Gastrocnemius medialis (tissue), 4 donors: Measurements from ENCODE around the gene HMMR. TPM values are rescaled to one million over a fixed set of nuclear protein-coding genes. Genes with fewer than 3 reads are reported as not detected.

Source experiments
- ATAC-seq, 2 donors: fragments of 150-250 bp; one replicate each; pipeline ENCODE4 v1.9.1; 2016
- DNase-seq, 2 donors: peaks; one replicate each; pipeline ENCODE4 v3.0.0-alpha.2; 2019
- H3K27ac ChIP-seq, 4 donors: fragments of 200-600 bp; sonication (generic); 1 replicate in 1 of 4; 2 replicates in 3 of 4; pipeline ENCODE4 v1.5.1; 2016 to 2018; ENCODE audit warnings: mild to moderate bottlenecking in 2 of 4, moderate library complexity in 1 of 4
- H3K27me3 ChIP-seq, 3 donors: fragments of 200-600 bp; sonication (generic) in 2 of 3; 1 replicate in 1 of 3; 2 replicates in 2 of 3; pipeline versions ENCODE4 v1.5.1 to v1.6.0; 2016 to 2019; ENCODE audit warnings: mild to moderate bottlenecking in 1 of 3, moderate library complexity in 1 of 3
- H3K36me3 ChIP-seq, 2 donors: fragments of 200-600 bp; sonication (generic) in 1 of 2; one replicate each; pipeline ENCODE4 v1.5.1; 2017 to 2018
- H3K4me1 ChIP-seq, 2 donors: fragments of 200-600 bp; sonication (generic) in 1 of 2; one replicate each; pipeline ENCODE4 v1.5.1; 2016 to 2017; ENCODE audit warnings: mild to moderate bottlenecking in 2 of 2
- H3K4me3 ChIP-seq, 4 donors: fragments of 200-600 bp; sonication (generic) in 3 of 4; 1 replicate in 1 of 4; 2 replicates in 3 of 4; pipeline ENCODE4 v1.5.1; 2016 to 2019; ENCODE audit warnings: mild to moderate bottlenecking in 2 of 4
- H3K9me3 ChIP-seq, 3 donors: fragments of 200-600 bp; sonication (generic) in 2 of 3; 1 replicate in 1 of 3; 2 replicates in 2 of 3; pipeline ENCODE4 v1.5.1; 2016 to 2019
- CTCF ChIP-seq, 5 experiments: fragments of 450-650 bp in 3 of 5; fragments of 200-600 bp in 2 of 5; sonication (generic) in 2 of 5; IDR thresholded peaks in 4 of 5; conservative IDR thresholded peaks in 1 of 5; 1 replicate in 4 of 5; 2 replicates in 1 of 5; pipeline ENCODE4 v1.5.1; 2016 to 2019; ENCODE audit warnings: antibody characterized with exemption in 5 of 5, mild to moderate bottlenecking in 3 of 5, moderate library complexity in 3 of 5
- POLR2A ChIP-seq, 2 donors: fragments of 450-650 bp; IDR thresholded peaks; one replicate each; pipeline ENCODE4 v1.6.1; 2017; ENCODE audit warnings: antibody characterized with exemption in 2 of 2, mild to moderate bottlenecking in 2 of 2, moderate library complexity in 2 of 2
- in situ Hi-C, 4 donors: fragments of 200-750 bp; cut with MboI; loops; one replicate each; pipeline versions ENCODE4 v1.15.0 to v1.8.0; 2017; ENCODE audit warnings: low sequenced_read_pairs in 4 of 4
- intact Hi-C: fragments of 100-400 bp; cut with DNase I; formaldehyde crosslinking; loops from one replicate; pipeline ENCODE4 v1.15.1; 2023; ENCODE audit warnings: low total_unique reads
- total RNA-seq, 4 donors: library from RNA; depleted of rRNA; stranded (reverse); fragments of >200 nt; gene quantifications; one replicate each; pipeline versions ENCODE4 v1.1.0 to v1.2.3, GENCODE V29; 2016

Gene HMMR
- total RNA-seq, 4 donors from 2014 or later: 0.12 to 1.3 (median 0.55) TPM

- no peaks in the 10 kb centered on the region for H3K36me3 ChIP-seq
- in situ Hi-C loops: loop anchor here in 1 of 4 donors (10.0 kb wide), 1 partner anchor 48 kb away; no protein-coding TSS in a partner anchor
- intact Hi-C loops: no loop called here
- TF ChIP-seq POLR2A (IDR thresholded peaks at IDR 0.05) (no peak), CTCF (IDR thresholded peaks at IDR 0.05 in 4 of 5, conservative IDR thresholded peaks at IDR 0.05 in 1 of 5) (no peak)
- no peaks in the 10 kb centered on the region for H3K9me3 ChIP-seq
- ATAC-seq (no peak), DNase-seq (no peak)
- peak overlapping the region; percentile 92 to 98 (median 96) for H3K27ac ChIP-seq
- peak overlapping the region; percentile 72 to 88 (median 80) for H3K4me3 ChIP-seq
- no peaks in the 10 kb centered on the region for H3K27me3 ChIP-seq
- peaks cover 25 to 27% of the 10 kb centered on the region in 2 donors for H3K4me1 ChIP-seq
Observed at GRCh38 chr5:163502521-163502920, 42.1 kb downstream of the HMMR start.

- in situ Hi-C loops: loop anchor here in 1 of 4 donors (10.0 kb wide), 1 partner anchor 49 kb away; no protein-coding TSS in a partner anchor
- peak overlapping the region; percentile 92 to 98 (median 96) for H3K27ac ChIP-seq
- H3K27me3 ChIP-seq: no peaks in the 10 kb centered on the region
- no peaks in the 10 kb centered on the region for H3K9me3 ChIP-seq
- intact Hi-C loops: loop anchor here (1.0 kb wide), 1 partner anchor 30 kb away; no protein-coding TSS in a partner anchor
- TF ChIP-seq POLR2A (IDR thresholded peaks at IDR 0.05): no peak
- peak in 1 of 5 experiments; percentile 26 for TF ChIP-seq CTCF (IDR thresholded peaks at IDR 0.05 in 4 of 5, conservative IDR thresholded peaks at IDR 0.05 in 1 of 5)
- H3K36me3 ChIP-seq: no peaks in the 10 kb centered on the region
- peak overlapping the region; percentile 72 to 88 (median 80) for H3K4me3 ChIP-seq
- peak; percentile 14 to 40 for ATAC-seq
- DNase-seq: peak; percentile 35 to 62
- H3K4me1 ChIP-seq: peaks cover 33 to 36% of the 10 kb centered on the region in 2 donors
Observed at GRCh38 chr5:163503106-163504078, 43.0 kb downstream of the HMMR start.

GRCh38 chr5:163504079-163504931, 43.9 kb downstream of the HMMR start:
- intact Hi-C loops (loop anchor here (1.0 kb wide), 1 partner anchor 31 kb away; no protein-coding TSS in a partner anchor), in situ Hi-C loops (loop anchor here in 1 of 4 donors (10.0 kb wide), 1 partner anchor 50 kb away; no protein-coding TSS in a partner anchor)
- Histone ChIP-seq H3K27ac (peak overlapping the region; percentile 92 to 98 (median 96)), H3K4me1 (peaks cover 42 to 43% of the 10 kb centered on the region in 2 donors), H3K4me3 (peak overlapping the region; percentile 72 to 88 (median 80)), H3K9me3 (no peaks in the 10 kb centered on the region), H3K27me3 (no peaks in the 10 kb centered on the region), H3K36me3 (no peaks in the 10 kb centered on the region)
- TF ChIP-seq CTCF (IDR thresholded peaks at IDR 0.05 in 4 of 5, conservative IDR thresholded peaks at IDR 0.05 in 1 of 5) (no peak), POLR2A (IDR thresholded peaks at IDR 0.05) (no peak)
- DNase-seq (peak; percentile 35 to 52), ATAC-seq (peak; percentile 31 to 44)

- no peaks in the 10 kb centered on the region for H3K27me3 ChIP-seq
- TF ChIP-seq POLR2A (IDR thresholded peaks at IDR 0.05) (no peak), CTCF (IDR thresholded peaks at IDR 0.05 in 4 of 5, conservative IDR thresholded peaks at IDR 0.05 in 1 of 5) (no peak)
- intact Hi-C loops (loop anchor here (1.0 kb wide), 2 partner anchors 45 to 68 kb away; partner anchors contain the start of genes CCNG1, HMMR and NUDCD2), in situ Hi-C loops (loop anchor here in 1 of 4 donors (10.0 kb wide), 1 partner anchor 50 kb away; no protein-coding TSS in a partner anchor)
- peak overlapping the region; percentile 92 to 98 (median 96) for H3K27ac ChIP-seq
- H3K4me3 ChIP-seq: peak overlapping the region; percentile 72 to 88 (median 80)
- no peaks in the 10 kb centered on the region for H3K36me3 ChIP-seq
- no peak for DNase-seq
- H3K4me1 ChIP-seq: peaks cover 49 to 51% of the 10 kb centered on the region in 2 donors
- H3K9me3 ChIP-seq: no peaks in the 10 kb centered on the region
- ATAC-seq: peak in 1 of 2 donors; percentile 4
Observed at GRCh38 chr5:163505049-163505367, 44.6 kb downstream of the HMMR start.
